Measurements from ENCODE around the gene LRGUK.
"Not testable (repeated sequence)": the region's sequence is repeated elsewhere in the genome, so short reads cannot be mapped to it uniquely, and the experiment has no call there.

Gene LRGUK, protein sequence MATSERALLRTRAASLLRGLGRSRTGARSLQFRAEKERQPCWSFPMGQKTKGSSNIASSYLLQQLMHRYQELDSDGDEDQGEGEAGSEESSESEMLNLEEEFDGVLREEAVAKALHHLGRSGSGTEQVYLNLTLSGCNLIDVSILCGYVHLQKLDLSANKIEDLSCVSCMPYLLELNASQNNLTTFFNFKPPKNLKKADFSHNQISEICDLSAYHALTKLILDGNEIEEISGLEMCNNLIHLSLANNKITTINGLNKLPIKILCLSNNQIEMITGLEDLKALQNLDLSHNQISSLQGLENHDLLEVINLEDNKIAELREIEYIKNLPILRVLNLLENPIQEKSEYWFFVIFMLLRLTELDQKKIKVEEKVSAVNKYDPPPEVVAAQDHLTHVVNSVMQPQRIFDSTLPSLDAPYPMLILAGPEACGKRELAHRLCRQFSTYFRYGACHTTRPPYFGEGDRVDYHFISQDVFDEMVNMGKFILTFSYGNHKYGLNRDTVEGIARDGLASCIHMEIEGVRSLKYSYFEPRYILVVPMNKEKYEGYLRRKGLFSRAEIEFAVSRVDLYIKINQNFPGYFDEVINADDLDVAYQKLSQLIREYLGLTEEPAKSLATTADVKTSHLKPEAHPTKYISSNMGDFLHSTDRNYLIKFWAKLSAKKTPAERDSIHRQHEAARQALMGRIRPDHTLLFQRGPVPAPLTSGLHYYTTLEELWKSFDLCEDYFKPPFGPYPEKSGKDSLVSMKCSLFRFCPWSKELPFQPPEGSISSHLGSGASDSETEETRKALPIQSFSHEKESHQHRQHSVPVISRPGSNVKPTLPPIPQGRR

DNA sequence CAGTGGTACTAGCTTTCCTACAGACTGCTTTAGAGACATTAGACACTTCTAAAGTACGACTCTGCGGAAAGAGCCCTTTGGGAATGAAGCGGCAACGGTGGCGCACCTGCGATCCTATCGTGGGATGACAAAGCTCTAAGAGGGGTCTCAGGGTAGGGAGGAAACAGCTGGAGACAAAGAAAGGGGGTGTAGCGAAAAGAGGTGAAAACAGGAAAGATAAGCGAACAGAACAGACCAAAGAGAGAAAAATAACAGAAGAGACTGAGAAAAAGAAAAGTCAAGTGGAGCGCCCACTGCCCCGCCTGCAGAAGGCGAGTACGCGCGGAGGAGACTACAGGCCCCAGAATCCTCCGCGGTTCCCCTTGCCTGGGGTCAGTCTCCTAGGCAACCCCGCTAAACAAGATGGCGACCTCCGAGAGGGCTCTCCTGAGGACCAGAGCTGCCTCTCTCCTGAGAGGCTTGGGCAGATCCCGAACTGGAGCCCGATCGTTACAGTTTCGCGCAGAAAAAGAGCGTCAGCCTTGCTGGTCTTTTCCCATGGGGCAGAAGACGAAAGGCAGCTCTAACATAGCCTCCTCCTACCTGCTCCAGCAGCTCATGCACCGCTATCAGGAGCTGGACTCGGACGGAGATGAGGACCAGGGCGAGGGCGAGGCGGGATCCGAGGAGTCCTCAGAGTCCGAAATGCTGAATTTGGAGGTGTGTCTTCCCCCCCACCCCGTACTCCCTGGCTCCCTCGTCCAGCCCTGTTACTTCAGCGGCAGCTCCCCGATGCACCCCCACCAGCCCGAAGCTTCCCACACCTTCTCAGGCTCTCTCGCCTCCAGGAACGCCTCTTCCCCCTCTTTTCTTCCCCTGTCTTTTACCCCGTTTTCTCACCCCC, at the start of gene LRGUK:
Gene LRGUK, plus strand, starts transcription at position 375 of the 883 bp plus-strand sequence. Its CDS starts 28 bp downstream, at position 403.
- DNase-seq, result peak in 13 of 14 donors; percentile 12 to 78 (median 62)

DNA sequence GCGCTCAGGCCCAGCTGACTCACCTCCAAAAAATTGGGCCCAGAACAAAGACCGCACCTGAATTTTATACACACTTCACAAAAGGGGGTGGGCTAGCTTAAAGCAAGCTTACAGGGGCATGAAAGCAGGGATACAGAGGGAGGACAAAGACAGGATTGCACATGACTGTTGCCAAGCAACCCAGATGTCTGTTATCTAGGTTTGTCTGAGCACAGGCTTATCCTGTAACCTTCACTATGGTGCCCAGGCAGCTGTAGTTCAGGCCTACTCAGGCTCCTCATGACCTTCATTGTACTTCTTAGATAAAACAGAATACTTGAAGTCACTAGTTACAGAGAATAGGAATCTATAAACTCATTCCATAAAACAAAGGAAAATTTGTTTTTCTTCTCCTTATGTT, 49.6 kb upstream of the LRGUK start:
- not testable (repeated sequence) for DNase-seq

DNA sequence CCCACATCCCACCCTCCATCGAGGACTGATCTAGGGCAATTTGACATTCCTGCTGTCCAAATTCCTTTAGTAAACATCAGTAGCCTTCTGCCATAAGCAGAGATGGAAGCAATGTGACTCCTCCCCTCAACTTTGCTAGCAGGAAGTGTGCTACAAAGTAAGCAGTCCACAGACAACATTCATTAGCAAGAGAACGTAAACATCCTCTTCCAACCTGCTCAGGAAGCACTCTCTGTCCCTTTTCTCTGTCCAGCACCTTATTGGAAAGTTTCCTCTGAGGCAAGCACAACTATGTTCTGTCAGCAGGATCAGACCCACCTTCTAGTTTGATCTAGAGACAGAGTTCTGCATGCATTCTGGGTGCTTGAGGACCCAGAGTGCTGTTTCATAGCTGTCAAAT, 48.1 kb upstream of the LRGUK start:
- DNase-seq, result no peak

DNA sequence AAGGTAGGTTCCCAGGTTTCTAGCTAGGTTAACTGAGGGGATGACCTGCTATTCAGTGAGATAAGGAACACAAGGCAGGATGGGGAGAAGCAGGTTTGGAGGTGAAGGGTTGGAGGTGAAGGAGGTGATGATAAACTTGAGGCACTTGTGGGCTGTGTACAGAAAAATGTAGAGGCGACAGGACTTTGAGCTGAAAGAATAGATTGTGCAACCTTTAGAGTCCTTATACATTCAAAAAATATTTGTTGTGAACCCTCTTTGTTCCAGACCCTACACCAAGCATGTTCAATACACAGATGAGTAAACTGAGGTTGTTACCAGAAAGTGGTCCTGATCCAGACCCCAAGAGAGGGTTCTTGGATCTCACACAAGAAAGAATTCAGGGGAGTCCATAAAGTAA, 45.4 kb upstream of the LRGUK start:
- DNase-seq, result no peak

DNA sequence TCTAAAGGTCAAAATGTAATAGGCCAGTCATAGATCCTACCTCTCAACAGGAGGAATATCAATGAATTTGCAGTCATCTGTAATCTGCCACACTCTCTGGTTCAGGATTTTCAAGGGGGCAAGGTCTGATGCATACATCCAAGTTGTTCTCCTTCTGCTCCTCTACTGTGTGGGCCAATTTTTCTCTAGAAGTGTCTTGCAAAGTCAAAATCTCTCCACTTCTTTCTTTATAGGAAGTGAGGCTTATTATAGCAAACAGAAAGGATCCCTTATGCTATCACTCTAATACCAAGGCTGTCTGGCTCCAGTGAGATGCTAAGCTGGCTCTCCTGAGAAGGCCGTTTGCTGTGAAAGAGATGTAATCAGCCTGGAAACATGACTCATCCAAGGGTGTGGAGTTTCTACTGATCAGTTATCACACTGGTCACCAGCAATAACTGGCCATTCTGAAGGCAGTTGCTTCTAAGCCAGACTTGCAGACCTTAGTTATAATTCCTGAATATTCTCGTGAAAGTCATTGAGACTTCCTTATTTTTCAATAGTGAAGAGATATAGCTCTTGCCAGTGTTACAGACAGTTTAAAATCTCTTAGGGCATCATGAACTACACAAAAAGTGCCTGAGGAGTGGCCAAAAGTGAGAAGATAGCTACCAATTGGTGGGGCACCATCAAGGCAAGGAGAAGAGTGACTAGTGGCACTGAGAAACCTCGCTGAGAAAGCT, 43.2 kb upstream of the LRGUK start:
- DNase-seq, result no peak

DNA sequence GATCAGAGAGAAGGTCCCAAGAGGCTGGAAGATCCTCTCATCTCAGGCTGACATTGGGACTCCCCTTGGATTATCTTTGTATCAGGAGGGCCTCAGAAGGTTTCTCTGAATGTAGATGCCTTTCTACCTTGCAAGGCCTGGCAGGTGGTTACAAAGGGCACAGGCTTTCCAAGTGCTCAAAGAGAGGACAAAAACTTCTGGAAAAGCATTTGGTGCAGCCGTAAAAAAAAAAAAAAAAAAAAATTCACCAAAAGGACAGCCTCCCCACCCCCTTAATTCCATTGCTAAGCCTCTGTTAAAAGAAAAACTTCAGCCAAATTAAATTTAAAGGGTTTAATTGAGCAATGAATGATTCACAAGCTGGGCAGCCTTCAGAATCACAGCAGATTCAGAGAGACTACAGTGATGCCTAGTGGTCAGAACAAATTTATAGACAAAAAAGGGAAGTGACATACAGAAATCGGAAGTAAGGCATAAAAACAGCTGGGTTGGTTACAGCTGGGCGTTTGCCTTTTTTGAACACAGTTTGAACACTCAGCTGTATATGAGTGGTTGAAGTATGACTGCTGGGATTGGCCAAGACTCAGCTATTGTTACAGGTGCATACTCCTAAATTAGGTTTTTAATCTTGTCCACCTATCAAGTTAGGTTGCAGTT, 42.5 kb upstream of the LRGUK start:
- DNase-seq, result no peak

DNA sequence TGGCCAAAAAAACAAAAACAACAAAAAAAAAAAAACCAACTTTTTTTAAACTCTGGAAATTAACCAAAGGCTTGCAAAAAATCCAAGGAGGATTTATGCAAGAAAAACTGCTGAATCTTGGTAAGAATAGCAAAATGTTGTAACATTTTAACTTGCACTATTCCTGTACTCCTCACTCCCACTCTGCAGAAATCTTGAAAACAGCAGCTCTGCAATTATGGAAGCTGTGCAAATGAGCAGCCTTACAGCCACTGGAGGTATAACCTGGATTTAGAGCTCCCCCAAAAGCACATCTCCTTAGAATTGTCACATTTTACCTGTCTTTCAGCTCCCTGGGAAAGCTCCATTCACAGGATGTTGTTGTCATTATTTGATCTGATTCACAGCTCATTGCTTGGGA, 41.8 kb upstream of the LRGUK start:
- no peak for DNase-seq

DNA sequence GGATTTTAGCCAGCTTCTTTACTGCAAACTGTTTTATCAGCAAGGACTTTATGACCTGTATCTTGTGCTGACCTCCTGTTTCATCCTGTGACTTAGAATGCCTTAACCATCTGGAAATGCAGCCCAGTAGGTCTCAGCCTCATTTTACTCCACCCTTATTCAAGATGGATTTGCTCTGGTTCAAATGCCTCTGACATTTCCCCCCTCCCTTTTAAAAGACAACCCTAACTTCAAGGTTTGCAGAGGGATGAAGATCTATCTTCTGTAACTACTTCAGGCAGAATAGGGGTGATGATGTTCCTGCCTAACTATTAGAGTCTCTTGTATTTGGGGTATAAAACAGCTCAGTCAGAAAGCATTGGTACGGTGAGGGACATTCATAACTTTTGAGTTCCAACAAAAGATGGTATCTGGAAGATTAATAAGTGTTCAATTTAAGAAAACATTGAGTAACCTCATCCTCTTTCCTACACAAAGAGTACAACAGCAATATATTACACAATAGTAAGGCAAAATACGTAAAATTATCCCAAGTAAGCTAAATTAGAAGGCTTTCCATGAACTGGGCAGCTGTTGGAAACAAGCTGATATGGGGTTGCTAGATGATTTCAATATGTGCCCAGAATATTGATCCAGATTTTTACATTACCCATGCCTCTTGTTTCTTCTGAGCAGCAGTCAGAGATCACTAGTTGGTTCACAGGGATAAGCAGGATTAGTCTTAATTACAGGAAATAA, 40.0 kb upstream of the LRGUK start:
- DNase-seq, result no peak

DNA sequence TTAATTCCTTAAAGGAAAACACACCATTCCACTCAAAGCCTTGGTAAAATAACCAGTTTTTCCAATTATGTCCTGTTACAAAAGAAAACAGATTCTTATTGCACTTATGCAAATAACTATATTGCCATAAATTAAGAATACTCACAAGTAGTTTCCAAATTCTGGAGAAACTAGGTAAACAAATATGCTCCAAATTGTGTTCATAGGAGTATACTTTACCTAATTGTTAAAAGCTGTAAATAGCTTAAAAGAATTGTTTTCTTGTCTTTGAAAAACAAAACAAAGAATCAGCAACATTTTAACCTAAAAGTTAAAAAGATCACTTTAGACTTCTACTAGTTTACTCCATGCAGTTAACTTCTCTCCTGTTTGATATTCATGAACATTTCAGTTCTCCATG, 38.9 kb upstream of the LRGUK start:
- DNase-seq, result no peak

DNA sequence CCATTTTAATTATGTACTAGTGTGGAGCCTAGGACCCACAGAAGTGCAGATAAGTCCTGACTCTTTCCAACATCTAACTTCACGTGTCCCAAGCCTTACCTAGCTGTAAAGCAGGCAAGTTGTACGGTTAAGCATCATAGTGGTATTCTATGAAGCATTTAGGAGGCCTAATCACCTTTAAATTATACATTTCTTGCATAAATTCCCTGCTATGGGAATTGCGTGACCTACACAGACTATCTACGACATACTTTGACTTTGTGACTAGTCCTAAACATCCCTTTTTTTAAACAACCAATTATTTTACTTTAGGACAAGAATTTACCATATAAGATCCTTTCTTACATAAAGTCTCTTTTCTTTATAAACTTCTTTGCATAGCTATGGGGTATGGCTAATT, 37.7 kb upstream of the LRGUK start:
- no peak for DNase-seq

DNA sequence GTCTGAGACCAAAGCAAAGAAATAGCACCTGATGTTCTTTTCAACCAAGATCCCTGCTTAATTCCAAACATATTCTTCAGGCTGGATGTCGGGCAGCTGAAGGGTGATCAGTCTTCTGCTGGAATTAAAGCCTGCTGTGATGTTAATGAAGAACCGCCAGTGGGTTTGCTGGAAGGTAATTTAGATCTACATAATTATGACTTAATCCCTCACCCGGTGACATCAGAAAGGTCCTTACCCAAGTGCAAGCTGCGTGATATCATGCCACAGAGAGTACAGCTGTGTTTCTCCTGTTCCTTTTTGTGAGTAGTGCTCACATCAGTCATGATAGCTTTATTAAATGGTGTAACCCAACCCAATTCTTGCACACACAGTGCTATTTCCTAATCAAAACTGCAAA, 29.1 kb upstream of the LRGUK start:
- DNase-seq, result no peak

DNA sequence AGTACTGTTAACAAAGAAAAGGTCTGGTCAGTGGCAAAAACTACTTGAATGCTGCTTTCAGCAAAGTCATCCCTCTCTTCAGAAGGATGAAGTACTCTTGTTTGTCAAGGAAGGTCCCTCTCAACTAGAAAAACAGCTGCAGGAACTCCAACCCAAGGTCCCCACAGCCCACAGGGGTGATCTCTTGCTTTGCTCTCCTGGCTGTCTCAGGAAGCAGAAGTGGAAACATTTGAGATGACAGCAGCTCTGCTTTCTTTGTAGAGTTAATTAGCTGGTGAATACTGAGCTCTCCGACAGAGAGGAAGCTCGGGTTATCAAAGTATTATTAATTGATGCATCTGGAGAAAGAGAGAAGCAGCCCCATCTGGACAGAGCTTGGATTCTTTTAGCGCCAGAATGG, 25.4 kb upstream of the LRGUK start:
- DNase-seq, result no peak

DNA sequence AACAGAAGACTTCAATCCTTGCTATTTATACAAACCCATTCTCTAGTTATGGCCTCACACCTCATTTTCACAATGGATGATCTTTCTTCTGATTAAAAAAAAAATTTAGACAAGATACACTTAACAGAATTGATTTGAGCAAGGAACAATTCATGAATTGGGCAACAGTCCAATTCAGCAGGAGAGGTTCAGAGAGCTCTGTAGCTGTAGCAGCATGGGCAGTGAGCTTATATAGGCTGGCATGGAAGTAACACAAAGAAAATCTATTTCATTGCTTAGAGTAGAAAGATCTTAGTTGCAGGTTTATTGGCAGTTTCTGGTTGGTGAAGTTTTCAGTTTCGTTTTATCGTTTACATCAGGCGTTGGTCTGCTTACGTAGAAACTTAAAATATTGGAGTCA, 23.0 kb upstream of the LRGUK start:
- DNase-seq, result no peak

DNA sequence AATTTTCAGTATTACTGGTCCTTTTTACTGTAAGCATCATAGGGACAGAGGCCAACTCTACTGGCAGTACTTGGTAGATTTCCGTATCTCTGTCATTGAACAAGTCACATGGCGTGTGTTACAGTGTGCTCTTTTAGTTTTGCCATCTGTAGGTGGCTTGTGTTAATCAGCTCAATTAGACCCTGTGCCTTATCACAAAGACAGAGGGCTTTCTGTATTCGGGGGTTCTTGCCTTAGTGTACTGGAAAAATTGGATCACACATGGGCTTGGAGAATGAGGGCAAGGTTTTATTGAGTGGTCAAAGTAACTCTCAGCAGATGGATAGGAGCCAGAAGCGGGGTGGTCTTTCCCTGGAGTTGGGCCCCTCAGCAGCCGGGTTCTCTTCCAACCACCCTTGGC, 21.3 kb upstream of the LRGUK start:
- no peak for DNase-seq

DNA sequence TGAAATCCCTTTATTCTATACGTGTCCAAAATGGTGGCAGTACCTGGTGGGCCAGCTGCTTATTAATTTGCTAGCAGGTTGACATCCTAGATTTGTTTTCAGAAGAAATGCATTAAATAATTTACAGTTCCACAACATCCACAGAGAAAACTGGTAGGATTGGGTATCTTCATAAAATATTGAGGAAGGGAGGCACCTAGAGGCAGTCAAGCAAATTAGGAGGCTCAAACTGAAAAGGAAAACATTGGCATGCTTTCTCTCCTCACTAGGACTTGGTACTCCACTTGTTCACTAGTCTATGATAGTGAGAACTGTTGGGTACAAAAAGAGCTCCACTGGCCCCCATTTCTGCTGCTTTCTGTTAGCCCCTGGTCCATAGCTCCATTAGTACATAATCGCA, 18.3 kb upstream of the LRGUK start:
- no peak for DNase-seq

DNA sequence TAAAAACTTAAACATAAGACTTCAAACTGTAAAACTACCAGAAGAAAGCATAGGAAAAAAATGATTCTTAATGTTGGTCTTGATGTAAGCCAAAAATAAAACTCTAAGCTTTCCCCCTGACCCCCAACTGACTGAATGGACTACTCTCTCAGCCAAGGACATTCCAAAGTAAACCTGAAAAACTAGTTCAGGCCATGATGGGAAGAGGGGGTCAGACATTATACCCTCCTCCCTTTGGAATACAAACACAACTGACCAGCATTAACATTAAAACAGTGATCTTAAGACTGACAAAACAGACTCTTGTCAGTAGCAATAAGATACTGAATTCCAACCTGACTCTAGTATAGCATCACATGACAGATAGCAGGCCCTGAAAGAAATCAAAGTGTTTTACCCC, 13.5 kb upstream of the LRGUK start:
- no peak for DNase-seq

DNA sequence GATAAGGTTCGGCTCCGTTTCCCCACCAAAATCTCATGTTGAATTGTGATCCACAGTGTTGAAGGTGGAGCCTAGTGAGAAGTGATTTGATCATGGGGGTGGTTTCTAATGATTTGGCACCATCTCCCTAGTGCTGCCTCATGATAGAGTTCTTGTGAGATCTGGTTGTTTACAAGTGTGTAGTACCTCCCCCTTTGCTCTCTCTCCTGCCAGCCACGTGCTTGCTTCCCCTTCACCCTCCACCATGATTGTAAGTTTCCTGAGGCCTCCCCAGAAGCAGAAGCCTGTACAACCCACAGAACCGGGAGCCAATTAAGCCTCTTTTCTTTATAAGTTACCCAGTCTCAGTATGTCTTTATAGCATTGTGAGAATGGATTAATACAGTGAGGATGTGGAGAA, 12.1 kb upstream of the LRGUK start:
- no peak for DNase-seq

DNA sequence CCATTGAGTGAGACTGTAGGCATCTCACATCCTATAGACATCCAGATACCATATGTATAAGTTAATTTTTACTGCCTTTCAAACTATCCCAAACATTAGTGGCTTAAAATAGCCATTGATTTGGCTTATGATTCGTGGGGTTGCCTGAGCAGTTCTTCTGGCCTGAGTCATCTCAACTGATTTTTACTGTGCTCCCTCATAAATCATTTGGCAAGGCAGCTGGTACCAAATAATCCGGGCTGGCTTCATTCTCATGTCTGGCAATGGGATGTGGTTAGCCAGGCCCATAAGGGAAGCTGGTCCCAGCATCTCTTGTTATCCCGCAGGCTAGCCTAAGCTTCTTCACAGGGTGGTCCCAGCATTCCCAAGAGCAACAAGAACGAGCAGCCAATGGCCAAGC, 6.7 kb upstream of the LRGUK start:
- DNase-seq, result no peak

DNA sequence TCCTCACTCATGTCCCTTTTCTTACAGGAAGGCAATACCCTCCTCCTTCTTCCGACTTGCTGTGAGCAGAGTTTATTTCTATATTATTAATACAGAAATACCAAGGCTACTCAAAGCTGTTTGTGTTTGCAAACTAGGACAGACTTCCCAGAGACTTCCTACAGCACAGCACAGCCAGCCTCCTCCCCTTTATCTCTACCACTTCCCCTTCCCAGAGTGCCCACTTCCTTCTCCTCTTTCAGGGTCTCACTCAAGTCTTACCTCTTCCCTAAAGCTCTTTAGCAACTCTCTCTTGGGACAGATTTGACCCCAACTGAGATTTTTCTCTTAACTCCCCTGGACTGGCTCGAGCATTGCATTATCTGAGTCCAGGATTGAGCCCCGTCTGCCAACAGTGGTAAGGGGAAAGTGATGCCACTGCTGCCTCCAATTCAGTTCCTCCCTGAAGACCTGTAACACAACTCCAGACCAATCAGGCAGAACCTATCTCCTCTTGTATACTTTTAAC, 5.5 kb upstream of the LRGUK start:
- no peak for DNase-seq

DNA sequence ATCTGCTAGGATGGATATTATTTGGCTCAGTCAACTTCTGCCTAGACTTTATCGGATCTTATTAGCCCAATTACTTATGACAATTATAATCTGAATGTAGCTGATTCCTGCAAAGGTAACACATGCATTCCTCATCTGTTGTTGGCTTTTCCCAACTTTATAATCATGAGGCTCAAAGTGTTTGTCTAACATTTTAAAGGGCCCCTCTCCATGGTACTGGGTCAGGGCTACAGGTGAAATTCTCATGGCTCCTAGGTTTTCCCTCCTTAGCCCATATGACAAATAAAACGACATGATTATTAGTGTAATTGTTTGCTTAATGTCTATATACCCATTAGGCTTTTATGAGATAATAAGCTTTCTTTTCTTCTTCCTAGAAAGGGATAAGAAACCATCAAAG, 4.2 kb upstream of the LRGUK start:
- DNase-seq, result no peak

DNA sequence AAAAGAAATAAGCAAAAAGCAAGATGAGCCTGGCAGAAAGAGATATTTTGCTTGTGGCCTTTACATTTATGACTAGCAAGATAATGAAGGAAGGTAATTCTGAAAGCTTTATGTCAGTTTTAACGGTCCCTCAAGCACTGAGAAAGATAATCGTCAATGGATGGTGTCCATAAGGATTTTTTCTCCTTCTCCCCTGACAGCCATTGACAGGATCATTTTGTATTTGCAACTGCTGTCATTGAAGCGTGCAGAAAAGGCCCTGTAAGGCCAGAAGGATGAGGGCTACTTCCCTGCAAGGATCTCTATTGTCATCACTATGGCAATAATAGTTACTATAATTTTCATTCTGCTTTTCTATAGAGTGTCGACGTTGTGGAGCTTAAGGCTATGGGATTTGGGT, 994 bp upstream of the LRGUK start:
- no peak for DNase-seq

Measured in C1 segment of cervical spinal cord (tissue), 14 donors.